GM18951 (cell line): ENCODE data around the gene TMEM183A.

Experiments
- POLR2A ChIP-seq: IDR thresholded peaks from 4 replicates; pipeline ENCODE4 v1.6.1; 2011; ENCODE audit warnings: mild to moderate bottlenecking; ENCODE audit not compliant: insufficient read length, insufficient read depth; ENCODE audit errors: extremely low read depth
- in situ Hi-C: fragments of 300-500 bp; cut with MboI; formaldehyde crosslinking; loops from one replicate; pipeline ENCODE4 v1.12.0; 2022; ENCODE audit warnings: low sequenced_read_pairs, mixed read lengths, inconsistent platforms; ENCODE audit not compliant: unreplicated experiment

TMEM183A gene

DNA sequence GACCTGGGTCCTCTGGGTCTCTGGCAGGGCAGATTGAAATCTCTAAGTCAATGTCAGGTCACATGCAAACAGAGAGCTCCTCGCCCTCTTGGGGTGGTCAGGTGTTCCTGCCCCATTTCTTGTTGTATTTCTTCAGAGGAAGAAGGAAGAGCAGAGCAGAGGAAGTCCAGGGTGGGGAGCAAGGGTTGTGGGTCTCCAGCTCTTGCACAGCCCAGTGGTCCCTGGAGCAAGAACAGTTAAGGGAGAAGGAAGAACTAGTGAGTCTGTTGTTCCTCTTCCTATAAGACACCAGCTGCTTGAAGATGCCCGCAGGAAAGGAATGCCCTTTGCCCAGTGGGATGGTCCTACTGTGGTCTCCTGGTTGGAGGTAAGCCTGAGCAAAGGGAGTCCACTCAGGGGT is 52.3 kb downstream of the TMEM183A start:
- no peak for TF ChIP-seq POLR2A
- in situ Hi-C loops = no loop called here

DNA sequence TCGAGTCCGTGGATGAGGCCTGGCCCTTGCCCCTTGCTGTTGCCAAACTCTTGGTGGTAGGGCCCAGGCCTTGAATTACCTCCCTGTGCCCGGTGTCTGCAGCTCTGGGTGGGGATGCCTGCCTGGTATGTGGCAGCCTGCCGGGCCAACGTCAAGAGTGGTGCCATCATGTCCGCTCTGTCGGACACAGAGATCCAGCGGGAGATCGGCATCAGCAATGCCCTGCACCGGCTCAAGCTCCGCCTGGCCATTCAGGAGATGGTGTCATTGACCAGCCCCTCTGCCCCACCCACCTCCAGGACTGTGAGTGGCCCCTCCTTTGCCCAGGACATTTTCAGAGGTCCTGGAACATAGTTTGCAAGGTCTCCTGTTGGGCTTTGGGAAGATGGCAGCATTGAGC is 52.9 kb downstream of the TMEM183A start:
- in situ Hi-C loops = no loop called here

DNA sequence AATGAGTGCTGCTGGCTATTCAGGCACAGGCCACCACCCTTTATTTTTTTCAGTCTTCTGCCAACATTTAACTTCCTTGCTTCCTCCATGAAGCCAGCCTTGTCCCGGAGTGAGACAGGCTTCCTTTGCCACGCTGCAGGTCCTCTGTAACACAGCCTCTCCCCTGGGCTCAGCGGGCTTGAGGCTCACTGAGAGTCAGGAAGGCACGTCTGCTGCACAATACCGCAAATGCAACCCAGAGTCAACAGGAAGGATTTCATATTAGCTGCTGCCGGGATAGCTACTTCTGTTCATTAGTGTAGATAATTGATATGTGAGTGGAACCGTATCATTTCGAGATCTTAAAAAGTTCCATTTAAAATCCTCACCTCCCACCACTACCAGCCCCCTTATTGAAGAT is 56.1 kb downstream of the TMEM183A start:
- in situ Hi-C loops = no loop called here
- no peak for TF ChIP-seq POLR2A

More for the DNA sequence above, 52.9 kb downstream of the TMEM183A start:
- no peak for TF ChIP-seq POLR2A

DNA sequence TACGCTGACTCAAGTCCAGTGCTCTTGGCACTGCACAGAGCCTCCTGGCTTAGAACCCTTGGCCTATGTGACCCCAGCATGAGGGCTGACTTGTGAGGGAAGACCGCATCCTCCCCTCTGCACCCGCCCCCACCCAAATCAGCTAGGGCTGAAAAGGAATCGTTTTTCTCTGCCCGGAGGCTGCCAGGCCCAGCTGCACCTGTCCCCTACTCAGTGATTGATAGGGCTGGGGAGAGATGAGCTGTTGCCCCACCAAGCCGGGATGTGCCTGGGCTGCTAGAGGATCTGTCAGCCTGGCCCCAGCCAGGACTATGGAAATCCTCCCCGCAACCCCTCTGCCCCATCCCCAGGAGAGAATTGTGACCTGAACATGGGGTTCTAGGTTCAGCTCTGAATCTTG is 58.0 kb downstream of the TMEM183A start:
- no peak for TF ChIP-seq POLR2A
- in situ Hi-C loops = no loop called here

DNA sequence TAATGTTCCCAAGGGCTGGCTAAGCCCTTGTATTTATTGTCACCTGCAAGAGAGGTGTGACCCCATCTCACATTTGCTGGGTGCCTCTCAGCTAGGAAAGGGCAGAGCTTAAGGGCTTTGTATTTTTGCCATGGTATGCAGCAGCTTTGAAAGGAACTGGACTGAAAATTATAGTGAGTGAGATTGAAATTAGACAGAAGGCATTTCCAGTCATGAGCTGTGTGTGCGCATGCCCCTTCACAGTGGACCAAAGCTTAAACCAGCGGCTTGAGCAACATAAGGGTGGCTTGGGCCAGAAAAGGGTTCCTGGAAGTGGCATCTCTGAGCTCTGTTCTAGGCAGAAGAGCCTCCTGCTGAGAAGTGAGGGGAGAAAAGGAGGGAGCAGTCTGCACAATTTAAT is 58.8 kb downstream of the TMEM183A start:
- TF ChIP-seq POLR2A = no peak
- in situ Hi-C loops = no loop called here

DNA sequence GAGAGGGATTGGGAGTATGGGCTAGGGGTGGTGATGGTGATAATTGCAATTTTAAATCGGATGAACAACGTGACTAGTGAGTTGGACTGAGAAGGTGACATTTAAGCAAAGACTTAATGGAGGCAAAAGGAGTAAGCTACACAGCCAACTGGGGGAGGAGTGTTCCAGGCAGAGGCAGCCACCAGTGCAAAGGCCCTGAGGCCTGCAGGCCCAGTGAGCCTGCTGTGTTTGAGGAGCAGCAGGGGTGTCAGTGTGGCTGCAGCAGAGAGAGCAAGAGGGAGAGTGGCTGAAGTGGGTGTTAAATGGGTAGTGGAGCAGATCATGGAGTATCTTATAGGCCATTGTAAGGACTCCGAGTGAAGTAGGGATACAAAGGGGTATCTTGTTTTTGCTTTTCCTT is 59.8 kb downstream of the TMEM183A start:
- in situ Hi-C loops = no loop called here
- no peak for TF ChIP-seq POLR2A

DNA sequence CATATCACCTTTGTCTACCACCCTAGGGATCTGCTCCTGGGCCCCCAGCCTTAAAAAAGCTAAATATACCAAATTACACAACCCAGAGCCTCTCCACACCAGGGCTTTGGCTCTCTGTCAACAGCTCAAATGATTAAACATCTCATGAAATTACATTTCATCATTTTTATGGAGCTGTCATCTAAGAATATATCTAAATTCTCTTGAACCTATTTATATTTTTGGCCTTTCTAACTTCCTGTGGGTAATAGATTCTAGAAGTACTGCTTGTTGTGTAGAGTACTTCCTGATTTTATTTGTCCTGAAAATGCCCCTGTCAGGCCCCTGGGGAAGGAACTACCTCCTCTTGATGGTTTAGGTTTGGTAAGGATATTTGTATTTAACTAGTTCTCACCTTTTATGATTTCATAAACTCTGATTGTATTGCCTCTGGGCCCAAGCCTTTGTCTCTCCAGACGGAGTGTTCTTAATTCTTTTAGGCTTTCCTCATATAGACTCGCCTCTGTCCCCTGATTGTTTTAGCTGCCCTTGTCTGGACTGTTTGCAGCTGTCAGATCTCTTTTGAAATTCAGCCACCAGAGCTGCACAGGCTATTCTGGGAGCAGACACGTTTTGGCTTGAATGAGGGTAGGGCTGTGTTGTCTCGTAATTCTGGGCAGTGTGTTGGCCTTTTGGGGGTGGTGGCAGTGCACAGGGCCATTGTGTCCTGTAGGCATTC is 62.0 kb downstream of the TMEM183A start:
- in situ Hi-C loops = no loop called here
- TF ChIP-seq POLR2A = no peak

DNA sequence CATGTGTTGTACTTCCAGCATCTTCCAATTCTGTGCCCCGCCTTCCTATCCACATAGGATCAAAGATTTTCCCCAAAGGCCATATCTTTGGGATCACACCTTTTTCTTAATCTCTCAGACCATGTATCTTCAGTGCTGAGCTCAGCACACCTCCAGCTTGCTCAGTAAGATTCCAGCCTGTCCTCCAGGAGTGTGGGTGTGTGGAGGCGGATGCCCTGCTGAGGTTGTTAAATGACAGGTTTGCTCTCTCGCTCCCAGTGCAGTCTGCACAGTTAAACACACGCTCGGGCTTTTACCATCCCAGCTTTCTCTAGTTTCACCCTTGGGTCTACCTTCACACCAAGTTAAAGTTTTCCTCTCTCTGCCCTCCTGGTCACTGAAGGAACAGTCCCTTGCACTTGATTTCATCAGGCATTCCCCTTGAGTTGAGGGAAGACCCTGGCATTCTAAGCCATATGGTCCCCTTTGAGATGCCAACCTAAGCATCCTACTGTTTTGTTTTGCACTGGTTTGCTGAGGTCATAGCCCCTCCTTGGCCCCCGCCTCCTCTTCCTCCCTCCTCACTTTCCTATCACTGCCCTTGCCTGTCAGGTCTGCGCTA is 64.9 kb downstream of the TMEM183A start:
- TF ChIP-seq POLR2A = no peak
- in situ Hi-C loops = no loop called here

DNA sequence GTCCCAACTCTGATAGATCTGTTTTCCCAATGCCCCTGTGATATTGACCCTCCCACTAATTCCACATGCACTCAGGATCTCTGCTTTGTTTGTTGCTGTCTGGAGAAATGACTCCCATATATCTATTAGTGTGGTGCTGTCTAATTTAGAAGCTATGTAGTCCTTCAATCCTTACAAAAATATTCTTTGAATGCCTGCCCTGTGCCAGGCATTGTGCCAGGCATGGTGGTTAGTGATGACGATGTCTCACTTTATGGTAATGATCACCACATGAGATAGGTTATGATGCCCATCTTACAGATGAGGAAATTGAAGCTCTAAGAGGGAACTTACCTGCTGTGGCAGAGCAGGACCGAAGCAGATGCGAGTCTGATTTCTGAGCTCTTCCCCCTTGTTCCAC is 65.7 kb downstream of the TMEM183A start:
- in situ Hi-C loops = no loop called here
- no peak for TF ChIP-seq POLR2A

DNA sequence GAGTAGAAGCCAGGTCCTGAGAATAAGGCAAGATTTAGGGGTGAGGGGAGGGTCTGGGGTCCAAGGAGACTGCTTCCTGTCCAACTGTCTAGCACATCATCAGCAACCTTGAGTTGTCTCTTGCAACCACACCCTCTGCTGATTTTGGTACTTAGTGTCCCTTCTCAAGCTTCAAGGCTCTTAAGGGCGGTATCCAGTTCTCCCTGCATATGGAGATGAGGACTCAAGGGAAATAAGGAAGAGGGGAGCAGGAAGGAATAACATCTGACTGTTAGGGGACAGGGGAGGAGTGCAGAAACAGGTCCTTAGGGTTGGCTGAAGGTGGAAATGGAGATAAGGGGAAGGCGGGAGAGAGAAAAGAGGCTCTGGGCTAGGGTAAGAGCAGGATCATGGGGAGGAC is 66.3 kb downstream of the TMEM183A start:
- in situ Hi-C loops = no loop called here
- TF ChIP-seq POLR2A = no peak
